K562 treated with DMSO at 1 percent for 48 hours (cell line): ENCODE measurements around the gene LYRM2. TPM values are rescaled to one million over a fixed set of nuclear protein-coding genes. Genes with fewer than 3 reads are reported as not detected.

Experiments
- total RNA-seq: library from RNA; unstranded; fragments of 300-600 nt; gene quantifications from 2 replicates; pipeline ENCODE4 v1.2.3, GENCODE V29; 2022; ENCODE audit warnings: low replicate concordance; ENCODE audit errors: extremely low read depth

Gene LYRM2
- total RNA-seq: not detected in 2 replicates

GRCh38 chr6:89638320-89639195, at the start of gene LYRM2:
TSS of gene LYRM2 (minus strand) at chr6:89638747. CDS start at chr6:89638716, 31 bp downstream.

Other genes starting within 250 kb of the LYRM2 start
- gene RRAGD, start 226.5 kb downstream of the LYRM2 start, total RNA-seq: not detected in 2 replicates
- gene ANKRD6, start 205.6 kb downstream of the LYRM2 start, total RNA-seq: not detected in 2 replicates
- gene MDN1, start 181.0 kb upstream of the LYRM2 start, total RNA-seq: not detected in 2 replicates
- gene CASP8AP2, start 191.1 kb upstream of the LYRM2 start, total RNA-seq: not detected in 2 replicates